Hepatic stellate cell (primary cell): ENCODE data around the gene C22orf23.
"Not testable (repeated sequence)": the region's sequence is repeated elsewhere in the genome, so short reads cannot be mapped to it uniquely, and the experiment has no call there.

Source experiments
- DNase-seq: peaks from one replicate; pipeline ENCODE4 v3.0.0; 2011; ENCODE audit warnings: low spot score

Gene C22orf23

DNA sequence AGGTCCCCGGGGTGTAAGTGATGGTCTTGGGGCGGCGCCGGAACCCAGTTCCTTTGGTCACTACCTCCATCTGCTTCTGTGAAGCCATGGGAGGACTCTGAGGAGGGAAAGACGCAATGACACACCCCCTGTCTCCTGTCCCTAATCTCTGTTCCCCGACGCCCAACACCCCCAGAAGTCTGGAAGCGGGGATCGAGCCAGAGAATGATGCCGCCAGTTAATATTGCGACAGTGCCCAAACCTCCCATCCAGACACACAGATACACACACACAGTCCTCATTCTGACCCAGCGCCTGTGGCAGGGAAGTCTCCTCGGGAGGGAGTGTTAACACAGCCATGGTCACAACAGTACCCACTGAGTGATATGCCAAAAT, 352 bp downstream of the C22orf23 start:
- no peak for DNase-seq

DNA sequence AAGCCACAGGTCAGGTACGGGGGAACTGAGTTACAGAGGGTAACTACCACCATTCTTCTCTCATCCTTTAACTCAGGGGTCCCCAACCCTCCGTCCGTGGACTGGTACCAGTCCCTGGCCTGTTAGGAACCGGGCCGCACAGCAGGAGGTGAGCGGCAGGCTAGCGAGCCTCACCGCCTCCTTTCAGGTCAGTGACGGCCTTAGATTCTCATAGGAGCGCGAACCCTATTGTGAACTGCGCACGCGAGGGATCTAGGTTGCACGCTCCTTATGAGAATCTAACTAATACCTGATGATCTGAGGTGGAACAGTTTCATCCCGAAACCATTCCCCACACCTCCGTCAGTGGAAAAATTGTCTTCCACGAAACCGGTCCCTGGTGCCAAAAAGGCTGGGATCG, 772 bp downstream of the C22orf23 start:
- DNase-seq: not testable (repeated sequence)

DNA sequence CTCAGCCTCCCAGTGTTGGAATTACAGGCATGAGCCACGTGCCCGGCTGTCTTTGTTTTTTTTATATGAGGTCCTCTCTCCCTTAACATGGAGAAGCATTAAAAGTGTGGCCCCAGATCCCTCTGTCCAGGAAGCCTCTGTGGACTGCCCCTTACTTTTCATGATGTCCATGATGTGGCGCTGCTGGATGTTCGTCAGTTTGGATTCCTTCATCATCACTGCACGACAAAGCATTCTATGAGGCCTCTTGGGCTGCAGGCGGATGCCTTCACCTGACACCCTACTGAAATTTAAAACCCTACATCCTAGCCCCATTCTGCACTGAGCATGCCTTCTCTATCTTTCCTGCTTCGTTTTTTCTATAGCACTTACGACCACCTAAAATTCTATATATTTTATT, 2.1 kb downstream of the C22orf23 start:
- peak; percentile 37 for DNase-seq

DNA sequence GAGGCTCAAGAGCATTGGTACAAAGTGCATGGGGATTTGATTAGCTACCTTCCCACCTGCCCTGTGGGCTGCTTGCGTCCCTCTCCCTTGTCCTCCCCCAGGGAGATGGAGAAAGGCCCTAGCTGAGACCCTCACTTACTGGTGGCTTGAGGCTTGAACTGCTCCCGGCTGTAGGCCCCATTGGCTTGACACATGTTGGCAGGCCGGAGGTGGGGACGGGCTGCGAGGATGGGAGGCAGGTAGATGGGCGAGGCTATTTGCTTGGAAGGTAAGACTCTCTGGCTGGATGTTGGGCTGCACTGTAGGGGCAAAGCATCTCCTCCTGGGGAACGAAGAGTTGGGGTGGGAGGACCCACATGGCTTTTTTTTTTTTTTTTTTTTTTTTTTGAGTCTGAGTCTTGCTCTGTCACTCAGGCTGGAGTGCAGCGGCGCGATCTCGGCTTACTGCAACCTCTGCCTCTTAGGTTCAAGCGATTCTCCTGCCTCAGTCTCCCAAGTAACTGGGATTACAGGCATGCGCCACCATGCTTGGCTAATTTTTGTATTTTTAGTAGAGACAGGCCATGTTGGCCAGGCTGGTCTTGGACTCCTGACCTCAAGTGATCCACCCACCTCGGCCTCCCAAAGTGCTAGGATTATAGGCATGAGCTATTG, 6.1 kb downstream of the C22orf23 start:
- not testable (repeated sequence) for DNase-seq

DNA sequence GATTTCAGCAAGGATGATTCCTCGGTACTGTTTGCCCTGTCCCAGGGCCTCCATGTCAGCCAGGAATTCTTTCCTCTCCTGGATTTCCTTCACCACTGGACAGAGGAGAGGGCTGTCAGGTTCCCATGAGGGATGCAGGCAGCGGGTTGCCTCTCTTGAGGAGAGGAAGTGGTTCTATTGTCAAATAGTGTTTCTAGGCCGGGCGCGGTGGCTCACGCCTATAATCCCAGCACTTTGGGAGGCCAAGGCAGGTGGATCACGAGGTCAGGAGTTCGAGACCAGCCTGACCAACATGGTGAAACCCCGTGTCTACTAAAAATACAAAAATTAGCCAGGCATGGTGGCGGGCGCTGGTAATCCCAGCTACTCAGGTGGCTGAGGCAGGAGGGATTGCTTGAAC, 9.0 kb downstream of the C22orf23 start:
- not testable (repeated sequence) for DNase-seq

DNA sequence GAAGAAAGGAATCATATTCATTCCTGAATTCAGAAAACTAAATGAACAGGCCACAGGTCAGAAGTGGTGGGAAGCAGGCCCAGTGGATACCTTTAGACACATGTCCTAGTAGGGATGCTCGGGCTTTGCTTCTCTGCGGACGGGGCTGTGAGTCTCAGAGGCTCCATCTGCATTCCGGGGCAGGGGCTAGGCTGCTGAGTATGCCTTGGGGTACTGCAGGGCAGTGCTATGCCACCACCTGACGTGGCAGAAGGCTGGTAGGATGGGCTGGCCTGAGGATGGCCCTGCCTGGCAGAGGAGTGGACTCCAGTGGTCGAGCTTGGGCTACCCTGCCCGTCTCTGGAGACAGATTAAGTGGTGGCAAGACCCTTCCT, 9.6 kb downstream of the C22orf23 start:
- no peak for DNase-seq

DNA sequence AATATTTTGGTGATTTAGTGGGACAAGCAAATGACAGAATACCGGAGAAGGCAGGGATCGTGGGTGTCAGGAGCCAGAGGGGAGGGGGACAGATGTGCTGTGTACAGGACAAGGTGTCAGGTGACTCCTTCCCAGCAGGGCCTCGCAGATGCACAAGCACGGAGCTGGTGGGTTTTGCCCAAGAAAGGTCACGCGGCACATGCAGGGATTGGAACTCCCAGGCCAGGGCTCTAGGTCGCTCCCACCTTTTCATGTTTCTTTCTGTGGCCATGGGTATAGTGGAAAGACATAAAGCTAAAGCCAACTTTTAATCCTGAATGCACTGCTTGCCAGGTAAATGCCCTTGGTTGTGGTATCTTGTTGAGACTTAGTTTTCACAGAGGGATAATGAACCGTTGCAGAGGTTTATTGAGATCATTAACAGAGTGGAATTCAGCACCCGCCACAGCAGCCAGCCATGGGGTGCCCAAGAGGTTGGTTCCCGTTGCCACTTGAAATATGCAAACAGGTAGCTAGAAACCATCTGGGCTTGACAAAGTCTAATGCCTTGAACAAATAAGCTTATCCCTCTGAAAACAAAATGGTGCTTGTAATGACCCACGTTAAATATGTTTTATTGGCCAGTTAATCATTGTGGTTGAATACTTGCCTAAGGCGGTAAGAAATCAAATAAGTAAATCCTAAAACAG, 10.1 kb downstream of the C22orf23 start:
- DNase-seq: no peak

DNA sequence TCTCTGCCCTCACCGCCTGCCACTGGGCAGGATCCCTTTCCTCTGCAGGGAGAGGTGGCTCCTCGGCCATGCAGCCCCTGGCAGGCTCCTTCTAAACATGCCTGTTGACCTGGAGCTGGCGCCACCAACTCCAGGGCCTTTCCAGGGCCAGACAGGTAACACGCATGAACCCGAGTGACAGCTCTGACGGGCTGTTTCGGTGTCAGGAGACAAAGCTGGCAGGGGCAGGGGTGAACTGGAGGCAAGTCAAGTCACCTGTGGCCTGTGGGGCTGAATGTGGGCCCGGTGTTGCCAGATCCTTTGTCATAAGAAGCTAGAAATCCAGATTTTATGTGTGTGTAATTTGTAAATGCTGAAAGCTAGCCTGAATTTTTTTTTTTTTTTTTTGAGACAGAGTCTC, 11.3 kb downstream of the C22orf23 start:
- no peak for DNase-seq

DNA sequence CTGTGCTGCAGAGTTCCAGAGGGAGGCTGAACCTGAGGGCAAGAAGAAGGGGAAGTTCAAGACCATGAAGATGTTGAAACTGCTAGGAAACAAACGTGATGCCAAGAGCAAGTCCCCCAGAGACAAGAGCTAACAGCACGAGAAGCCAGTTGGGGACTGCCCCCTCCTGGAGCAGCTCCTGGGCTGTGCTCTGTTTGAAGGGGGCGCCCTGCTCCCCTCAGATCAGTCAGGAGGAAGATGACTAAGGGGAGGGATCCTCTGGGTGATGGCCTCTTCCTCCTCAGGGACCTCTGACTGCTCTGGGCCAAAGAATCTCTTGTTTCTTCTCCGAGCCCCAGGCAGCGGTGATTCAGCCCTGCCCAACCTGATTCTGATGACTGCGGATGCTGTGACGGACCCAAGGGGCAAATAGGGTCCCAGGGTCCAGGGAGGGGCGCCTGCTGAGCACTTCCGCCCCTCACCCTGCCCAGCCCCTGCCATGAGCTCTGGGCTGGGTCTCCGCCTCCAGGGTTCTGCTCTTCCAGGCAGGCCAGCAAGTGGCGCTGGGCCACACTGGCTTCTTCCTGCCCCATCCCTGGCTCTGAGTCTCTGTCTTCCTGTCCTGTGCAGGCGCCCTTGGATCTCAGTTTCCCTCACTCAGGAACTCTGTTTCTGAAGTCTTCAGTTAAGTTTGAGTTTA, 12.6 kb downstream of the C22orf23 start:
- DNase-seq: no peak

DNA sequence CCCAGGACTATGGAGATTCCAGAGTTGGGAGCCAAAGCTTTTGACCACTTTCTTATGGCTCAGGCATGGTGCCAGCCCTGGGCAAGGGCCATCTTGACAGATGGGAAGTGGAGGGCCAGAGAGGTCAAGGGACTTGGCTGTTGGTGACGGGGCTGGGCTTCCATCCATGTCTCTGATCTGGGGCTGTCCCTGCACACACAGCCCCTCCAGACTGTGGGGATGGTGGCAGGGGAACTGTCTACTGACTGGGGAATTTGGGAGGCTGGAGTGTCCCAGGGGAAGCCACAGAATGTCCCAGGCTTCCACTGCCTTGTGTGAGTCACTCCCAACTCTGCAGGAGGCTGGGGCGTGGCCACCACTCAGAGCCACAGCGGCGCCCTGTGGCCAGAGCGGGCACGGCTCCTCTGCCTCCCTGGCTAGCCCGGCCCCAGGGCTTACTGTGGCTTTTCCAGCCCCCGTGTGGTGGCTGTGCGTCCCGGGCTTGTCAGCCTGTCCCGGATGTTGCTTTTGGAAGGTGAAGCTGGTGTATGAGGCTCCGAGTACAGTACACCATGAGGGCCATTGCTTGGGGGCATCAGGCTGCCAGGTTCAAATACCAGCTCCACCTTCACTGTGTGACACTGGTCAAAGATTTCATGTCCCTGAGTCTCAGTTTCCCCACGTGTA, 19.6 kb downstream of the C22orf23 start:
- peak; percentile 98 for DNase-seq

DNA sequence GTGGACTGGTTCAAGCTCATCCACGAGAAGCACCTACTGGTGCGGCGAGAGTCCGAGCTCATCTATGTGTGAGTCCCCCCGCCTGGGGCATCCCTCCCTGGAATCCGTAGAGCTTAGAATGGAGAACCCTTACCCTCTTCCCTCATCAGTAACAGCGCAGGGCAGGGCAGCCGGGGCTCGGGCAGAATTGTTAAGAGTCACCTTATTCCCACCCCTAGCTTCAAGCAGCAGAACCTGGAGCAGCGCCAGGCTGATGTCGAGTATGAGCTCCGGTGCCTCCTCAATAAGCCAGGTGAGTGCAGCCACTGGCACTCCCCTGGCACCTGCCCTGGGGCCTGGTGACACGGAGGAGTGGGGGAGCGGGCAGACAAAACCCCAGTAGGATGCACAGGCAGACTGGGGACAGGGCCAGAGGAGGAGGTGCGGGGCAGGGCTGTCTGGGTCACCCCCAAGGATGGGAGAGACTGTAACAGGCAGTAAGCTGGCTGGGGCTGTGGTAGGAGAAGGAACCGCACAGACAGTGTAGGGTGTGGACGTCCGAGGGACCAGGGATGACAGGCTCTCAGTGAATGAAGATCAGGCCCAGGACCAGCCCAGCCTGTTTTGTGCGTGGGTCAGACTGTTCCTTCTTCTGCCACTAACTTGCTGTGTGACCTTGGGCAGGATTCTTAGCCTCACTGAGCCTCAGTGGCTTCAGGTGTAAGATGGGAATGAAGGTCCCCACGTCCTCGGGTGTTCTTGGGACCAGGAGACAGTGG, 20.4 kb downstream of the C22orf23 start:
- DNase-seq: no peak

DNA sequence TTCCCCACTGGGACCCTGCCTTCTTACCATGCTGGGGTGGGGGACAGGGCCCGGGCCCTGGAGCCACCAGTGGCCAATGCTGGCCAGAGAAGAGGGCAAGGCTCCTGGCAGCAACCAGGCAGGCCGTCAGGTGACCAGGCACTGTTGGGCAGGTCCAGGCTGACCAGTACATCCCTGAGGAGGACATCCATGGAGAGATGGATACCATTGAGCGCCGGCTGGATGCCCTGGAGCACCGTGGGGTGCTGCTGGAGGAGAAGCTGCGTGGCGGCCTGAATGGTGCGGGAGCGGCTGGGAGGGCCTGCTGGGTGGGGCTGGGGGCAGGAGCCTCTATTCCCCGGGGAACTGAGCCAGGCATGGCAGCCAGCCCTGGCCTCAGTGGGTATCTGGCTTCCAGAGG, 21.0 kb downstream of the C22orf23 start:
- no peak for DNase-seq

DNA sequence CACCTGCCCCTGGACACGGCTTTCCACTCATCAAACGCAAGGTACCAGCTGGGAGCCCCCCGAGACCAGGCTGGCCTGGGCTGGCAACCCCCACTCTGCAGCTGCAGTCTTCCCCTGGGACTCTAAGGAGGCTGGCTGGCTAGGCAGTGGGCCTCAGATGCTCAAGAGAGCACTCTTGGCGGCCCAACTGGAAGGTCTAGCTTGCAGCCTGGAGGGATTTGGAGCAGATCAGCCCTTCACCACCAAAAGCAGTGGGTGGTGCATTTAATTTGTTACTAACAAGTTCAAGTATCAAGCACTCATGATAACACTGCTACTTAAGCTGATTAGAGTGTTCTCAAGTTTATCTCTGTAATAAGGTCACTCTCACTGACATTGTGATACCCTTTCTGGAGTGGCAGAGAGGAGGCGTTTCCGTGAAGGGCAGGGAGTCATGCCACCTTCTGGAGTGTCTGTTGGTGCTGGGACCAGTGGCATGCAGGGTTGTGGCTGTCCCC, 21.5 kb downstream of the C22orf23 start:
- DNase-seq: no peak

DNA sequence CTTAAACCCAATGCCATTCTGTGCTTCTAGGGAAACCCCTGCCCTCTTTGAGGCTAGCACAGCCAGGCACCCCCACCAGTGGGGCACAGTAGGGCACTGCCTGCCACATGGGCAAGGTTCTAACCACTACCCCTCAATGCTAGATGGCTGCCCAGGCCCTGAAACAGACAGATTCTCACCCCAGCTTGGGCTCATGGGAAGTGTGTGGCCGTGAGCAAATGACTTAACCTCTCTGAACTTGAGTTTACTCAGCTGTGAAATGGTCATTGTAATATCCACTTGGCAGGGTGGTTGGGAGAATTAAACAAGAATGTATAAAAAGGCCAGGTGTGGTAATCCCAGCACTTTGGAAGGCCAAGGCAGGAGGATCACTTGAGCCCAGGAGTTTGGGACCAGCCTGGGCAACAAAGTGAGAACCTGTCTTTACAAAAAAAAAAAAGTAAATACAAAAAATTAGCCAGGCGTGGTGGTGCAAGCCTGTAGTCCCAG, 22.4 kb downstream of the C22orf23 start:
- DNase-seq: no peak

DNA sequence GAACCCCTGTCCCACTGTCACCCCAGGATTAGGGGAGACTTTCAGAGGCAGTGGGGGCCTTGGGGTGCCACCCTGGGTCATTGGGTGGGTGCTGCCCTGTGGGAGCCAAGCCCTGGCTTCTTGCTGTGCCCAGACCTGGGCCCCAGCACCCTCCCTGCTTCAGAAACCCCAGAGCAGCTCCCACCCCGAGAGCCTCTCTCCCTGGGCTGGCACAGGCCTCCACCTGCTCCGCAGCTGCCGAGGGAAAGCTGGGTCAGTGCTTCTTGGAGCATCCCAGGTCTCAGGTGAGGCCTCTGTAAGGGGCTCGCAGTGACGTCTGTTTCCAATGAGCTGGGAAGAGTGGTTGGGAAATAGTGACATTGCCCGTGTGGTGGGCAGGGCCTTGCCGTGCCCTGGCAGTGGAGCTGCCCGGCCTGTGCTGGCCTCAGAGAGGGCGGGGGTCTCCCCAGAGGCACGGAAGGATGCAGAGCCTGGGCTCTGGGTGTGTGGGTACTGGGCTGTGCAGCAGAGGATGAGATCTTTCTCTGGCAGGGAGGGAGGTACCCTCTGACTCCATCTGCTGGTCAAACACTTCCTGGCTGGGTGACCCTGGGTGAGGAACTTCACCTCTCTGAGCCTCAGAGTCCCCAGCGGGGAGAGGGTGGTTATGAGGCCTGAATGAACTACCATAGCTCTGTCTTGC, 23.0 kb downstream of the C22orf23 start:
- DNase-seq: peak; percentile 77

DNA sequence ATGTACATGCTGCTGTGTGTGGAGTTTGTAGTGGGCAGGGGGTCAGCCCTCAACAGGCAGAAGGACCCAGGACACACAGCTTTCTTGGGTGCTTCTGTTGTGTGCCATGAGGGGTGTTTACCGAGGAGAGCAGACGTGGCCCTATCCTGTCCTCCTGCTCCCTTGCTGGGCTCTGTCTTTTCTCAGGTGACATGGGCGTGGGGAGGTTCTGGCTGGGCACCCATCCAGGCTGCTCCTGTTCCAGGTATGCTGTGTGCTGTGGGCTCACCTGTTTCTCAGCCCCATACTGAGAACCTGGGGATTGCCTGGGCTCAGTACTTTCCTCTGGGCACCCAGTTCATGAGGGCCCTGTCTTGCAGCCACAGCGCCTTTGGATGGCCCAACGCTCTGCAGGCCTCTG, 24.0 kb downstream of the C22orf23 start:
- DNase-seq: no peak

DNA sequence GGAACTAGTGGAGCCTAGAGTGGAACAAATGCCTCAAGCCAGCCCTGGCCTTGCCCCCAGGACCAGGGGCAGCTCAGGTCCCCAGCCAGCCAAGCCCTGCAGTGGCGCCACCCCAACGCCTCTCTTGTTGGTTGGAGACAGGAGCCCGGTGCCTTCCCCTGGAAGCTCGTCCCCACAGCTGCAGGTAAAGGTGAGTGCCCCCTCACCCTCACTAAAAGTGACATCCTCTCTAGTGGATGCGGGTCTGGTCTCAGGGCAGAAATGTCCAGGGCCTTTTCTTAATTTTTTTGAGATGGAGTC, 25.8 kb downstream of the C22orf23 start:
- no peak for DNase-seq

DNA sequence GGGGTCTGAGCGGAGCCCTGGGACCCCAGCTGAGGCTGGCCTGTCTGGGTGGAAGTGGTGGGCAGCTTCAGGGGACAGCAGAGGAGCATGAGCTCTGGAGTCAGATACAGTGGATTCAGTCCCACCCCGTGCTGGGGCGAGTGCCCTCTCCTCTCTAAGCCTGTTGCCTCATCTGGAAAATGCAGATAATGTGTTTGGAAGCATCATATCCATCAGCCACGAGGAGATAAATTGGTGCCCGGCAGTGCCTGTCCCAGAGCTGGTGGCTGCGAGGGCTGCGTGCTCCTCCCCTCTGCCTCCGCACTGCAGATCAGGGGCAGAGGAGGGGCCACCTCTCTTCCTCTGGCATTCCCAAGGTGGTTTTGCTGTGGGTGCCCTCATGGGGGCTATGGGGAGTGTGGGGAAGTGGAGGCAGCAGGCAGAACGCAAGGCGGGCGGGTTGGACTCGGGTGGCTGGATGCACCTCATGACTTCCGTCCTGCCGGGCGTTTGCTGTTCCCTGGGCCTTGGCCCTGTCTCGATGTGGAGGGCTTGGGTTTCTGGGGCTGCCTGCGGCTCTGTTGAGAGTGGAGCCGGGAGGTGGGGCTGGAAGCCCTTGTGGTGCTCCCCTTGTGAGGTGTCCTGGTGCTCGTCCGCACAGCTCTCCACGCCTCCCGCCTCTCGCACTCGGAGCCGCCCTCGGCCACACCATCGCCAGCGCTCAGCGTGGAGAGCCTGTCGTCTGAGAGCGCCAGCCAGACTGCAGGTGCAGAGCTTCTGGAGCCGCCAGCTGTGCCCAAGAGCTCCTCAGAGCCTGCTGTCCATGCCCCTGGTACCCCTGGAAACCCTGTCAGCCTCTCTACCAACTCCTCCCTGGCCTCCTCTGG, 26.4 kb downstream of the C22orf23 start:
- DNase-seq: no peak

DNA sequence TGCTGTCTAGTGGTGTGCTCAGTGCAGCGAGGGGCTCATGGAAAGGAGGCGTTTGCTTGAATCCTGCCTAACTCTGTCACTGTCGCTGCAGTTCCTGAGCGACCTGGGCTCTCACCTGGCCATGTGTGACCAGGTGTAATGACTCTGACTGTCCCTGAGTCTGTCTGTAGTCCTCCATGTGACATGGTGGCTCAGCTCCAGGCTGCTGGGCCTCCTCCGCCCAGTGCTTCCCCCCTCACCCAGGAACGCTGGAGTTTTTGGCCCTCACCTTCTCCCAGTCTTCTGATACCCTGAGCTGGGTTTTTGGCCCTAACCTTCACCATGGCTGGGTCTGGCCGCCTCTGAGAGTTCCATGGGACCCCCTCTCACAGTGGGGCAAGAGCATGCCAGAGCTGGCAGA, 27.0 kb downstream of the C22orf23 start:
- DNase-seq: no peak

DNA sequence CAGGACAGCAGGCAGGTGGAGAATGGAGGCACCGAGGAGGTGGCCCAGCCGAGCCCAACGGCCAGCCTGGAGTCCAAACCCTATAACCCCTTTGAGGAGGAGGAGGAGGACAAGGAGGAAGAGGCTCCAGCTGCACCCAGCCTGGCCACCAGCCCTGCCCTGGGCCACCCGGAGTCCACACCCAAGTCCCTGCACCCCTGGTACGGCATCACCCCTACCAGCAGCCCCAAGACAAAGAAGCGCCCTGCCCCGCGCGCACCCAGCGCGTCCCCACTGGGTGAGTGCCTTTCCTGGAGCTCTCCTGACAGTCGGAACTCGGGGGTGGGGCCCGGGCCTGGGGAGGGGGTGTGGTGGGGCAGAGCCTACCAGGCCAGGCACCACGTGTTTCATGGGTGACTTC, 27.6 kb downstream of the C22orf23 start:
- DNase-seq: no peak

DNA sequence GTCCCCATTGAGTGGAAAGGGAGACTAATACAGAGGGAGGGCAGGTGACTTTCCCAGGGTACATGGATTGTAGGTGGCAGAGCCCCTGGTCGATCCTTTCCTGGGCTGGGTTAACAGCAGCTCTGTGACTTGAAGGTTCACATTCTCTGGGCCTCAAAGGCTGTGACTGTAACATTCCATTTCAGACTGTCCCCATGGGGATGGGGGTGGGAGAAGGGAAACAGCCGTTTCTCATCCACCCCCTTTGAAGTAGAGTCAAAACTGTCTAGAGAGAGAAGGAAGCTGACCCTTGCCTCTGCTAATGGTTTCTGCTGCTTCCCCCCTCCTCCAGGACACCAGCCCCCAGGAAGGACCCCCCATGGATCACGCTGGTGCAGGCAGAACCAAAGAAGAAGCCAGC, 28.1 kb downstream of the C22orf23 start:
- peak; percentile 63 for DNase-seq
